ENCODE results near the gene GEN1.

DNA sequence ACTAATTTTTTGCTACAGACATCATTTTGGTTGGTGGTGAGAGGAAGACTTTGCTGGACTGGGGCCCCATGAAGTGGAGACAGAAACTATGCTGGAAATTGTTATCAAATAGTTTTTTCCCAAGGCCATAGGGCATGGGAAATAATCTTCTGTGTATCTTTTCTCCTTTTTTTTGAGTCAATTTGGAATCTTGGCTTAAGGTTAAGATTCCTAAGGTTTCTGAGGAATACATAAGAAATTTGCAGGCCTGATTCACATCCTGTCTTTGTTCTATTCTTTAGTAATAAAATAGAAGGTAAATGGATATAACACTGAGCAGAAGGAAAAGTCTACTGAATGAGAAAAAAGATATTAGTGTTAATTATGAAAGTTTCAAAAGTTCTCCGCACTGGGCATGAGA is 16.9 kb upstream of the GEN1 start:
- TF ChIP-seq, protein P1, sequence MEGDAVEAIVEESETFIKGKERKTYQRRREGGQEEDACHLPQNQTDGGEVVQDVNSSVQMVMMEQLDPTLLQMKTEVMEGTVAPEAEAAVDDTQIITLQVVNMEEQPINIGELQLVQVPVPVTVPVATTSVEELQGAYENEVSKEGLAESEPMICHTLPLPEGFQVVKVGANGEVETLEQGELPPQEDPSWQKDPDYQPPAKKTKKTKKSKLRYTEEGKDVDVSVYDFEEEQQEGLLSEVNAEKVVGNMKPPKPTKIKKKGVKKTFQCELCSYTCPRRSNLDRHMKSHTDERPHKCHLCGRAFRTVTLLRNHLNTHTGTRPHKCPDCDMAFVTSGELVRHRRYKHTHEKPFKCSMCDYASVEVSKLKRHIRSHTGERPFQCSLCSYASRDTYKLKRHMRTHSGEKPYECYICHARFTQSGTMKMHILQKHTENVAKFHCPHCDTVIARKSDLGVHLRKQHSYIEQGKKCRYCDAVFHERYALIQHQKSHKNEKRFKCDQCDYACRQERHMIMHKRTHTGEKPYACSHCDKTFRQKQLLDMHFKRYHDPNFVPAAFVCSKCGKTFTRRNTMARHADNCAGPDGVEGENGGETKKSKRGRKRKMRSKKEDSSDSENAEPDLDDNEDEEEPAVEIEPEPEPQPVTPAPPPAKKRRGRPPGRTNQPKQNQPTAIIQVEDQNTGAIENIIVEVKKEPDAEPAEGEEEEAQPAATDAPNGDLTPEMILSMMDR (IDR thresholded peaks at IDR 0.05): no peak
- TF ChIP-seq POLR2A (IDR thresholded peaks at IDR 0.05): no peak
